K562 (cell line): ENCODE data around the gene MRPL11. TPM values are rescaled to one million over a fixed set of nuclear protein-coding genes. Genes with fewer than 3 reads are reported as not detected.

Experiments
- BCLAF1 ChIP-seq, 2 experiments: fragments of 450-650 bp in 1 of 2; IDR thresholded peaks; 2 replicates each; pipeline ENCODE4 v1.6.1; 2011 to 2017; ENCODE audit warnings: low read depth in 2 of 2, antibody characterized with exemption in 1 of 2, borderline replicate concordance in 1 of 2, low read length in 1 of 2, mild to moderate bottlenecking in 1 of 2, mixed read lengths in 1 of 2; ENCODE audit not compliant: control insufficient read depth in 1 of 2
- CTCFL ChIP-seq: IDR thresholded peaks from 2 replicates; pipeline ENCODE4 v1.6.1; 2011; ENCODE audit warnings: borderline replicate concordance, low read depth, mild to moderate bottlenecking, moderate library complexity, low read length; ENCODE audit not compliant: insufficient read depth, poor library complexity, severe bottlenecking
- E2F6 ChIP-seq, 2 experiments: IDR thresholded peaks; 2 replicates each; pipeline ENCODE4 v1.6.1; 2011; ENCODE audit warnings: borderline replicate concordance in 1 of 2, control low read depth in 1 of 2, low read depth in 1 of 2, low read length in 1 of 2, mild to moderate bottlenecking in 1 of 2, mixed read lengths in 1 of 2, moderate library complexity in 1 of 2; ENCODE audit not compliant: insufficient read depth in 1 of 2, insufficient read length in 1 of 2, poor library complexity in 1 of 2, severe bottlenecking in 1 of 2; ENCODE audit errors: extremely low read depth in 1 of 2
- KLF1 ChIP-seq: fragments of 450-650 bp; IDR thresholded peaks from 2 replicates; pipeline ENCODE4 v1.6.1; 2016; ENCODE audit warnings: missing genetic modification characterization, missing compliant biosample characterization
- PBX2 ChIP-seq, 2 experiments: IDR thresholded peaks in 1 of 2; conservative IDR thresholded peaks in 1 of 2; 2 replicates each; pipeline ENCODE4 v1.6.1; 2016; ENCODE audit warnings: low read depth in 2 of 2, mild to moderate bottlenecking in 1 of 2, missing compliant biosample characterization in 1 of 2, missing genetic modification characterization in 1 of 2, moderate library complexity in 1 of 2
- SNRNP70 ChIP-seq: fragments of 200-400 bp; formaldehyde crosslinking; optimal IDR thresholded peaks from 2 replicates; pipeline ENCODE3; 2017; ENCODE audit warnings: low read depth, low read length
- ZNF165 ChIP-seq: fragments of 250-450 bp; sonication (Bioruptor Pico); IDR thresholded peaks from 2 replicates; pipeline ENCODE4 v1.4.0; 2020; ENCODE audit warnings: borderline replicate concordance
- ZNF639 ChIP-seq, 2 experiments: fragments of 200-800 bp in 1 of 2; sonication (Bioruptor generic) in 1 of 2; sonication (generic) in 1 of 2; formaldehyde crosslinking in 1 of 2; IDR thresholded peaks in 1 of 2; conservative IDR thresholded peaks in 1 of 2; 2 replicates each; pipeline versions ENCODE4 v1.5.0 to v1.6.1; 2016 to 2020; ENCODE audit warnings: missing compliant biosample characterization in 1 of 2, missing genetic modification characterization in 1 of 2, missing genetic modification reagents in 1 of 2
- polyA plus RNA-seq, 8 experiments: library from polyadenylated mRNA; depleted of rRNA in 4 of 8; stranded (reverse) in 5 of 8; unstranded in 3 of 8; fragments of >200 nt; fragmentation: Nextera tagmentation in 2 of 8; fragmentation: Illumina TruSeq in 1 of 8; extraction: Ambion mirVana in 2 of 8; extraction: Trizol in 1 of 8; gene quantifications; 2 replicates each; pipeline versions ENCODE4 v1.2.1 to v1.2.3, GENCODE V29; 2011 to 2014; ENCODE audit warnings: inconsistent platforms in 1 of 8, missing spikeins in 1 of 8
- total RNA-seq, 7 experiments: library from RNA; depleted of rRNA in 6 of 7; stranded (reverse); fragments of >200 nt in 6 of 7; fragmentation: Illumina TruSeq in 2 of 7; extraction: Trizol in 2 of 7; gene quantifications; 2 replicates each; pipeline versions ENCODE4 v1.2.1 to v1.2.3, GENCODE V29; 2011 to 2021; ENCODE audit warnings: low replicate concordance in 1 of 7

Gene MRPL11
- total and polyA plus RNA-seq, 9 of the 15 experiments (the other 6 are each of a cell fraction or from before 2014, with no cell fraction given) = 33.0 to 173 (median 91.9) TPM

GRCh38 chr11:66438504-66439466 is at the start of gene MRPL11 (continued):
- TF ChIP-seq E2F6 (IDR thresholded peaks at IDR 0.05; ENCODE audit: borderline replicate concordance in 1 of 2, extremely low read depth in 1 of 2, insufficient read depth in 1 of 2, insufficient read length in 1 of 2, low read depth in 1 of 2, low read length in 1 of 2, poor library complexity in 1 of 2, severe bottlenecking in 1 of 2) = peak; percentile 12 to 21
- TF ChIP-seq ZNF165 = 0 out of 2 replicates have a peak, but pooled peaks have one; percentile 53
- TF ChIP-seq ZNF639 (CRISPR knock-in tag; conservative IDR thresholded peaks at IDR 0.05 in 1 of 2, IDR thresholded peaks at IDR 0.05 in 1 of 2) = no peak
- no peak for TF ChIP-seq SNRNP70
- peak; percentile 80 for TF ChIP-seq CTCFL
- TF ChIP-seq KLF1 (tag) = no peak
- 0 out of 4 replicates have a peak, but pooled peaks of 1 of the 2 experiments have one; percentile 64 for TF ChIP-seq BCLAF1 (IDR thresholded peaks at IDR 0.05; ENCODE audit: borderline replicate concordance in 1 of 2, control insufficient read depth in 1 of 2, low read depth in 2 of 2, low read length in 1 of 2)
- no peak for TF ChIP-seq PBX2 (CRISPR knock-in tag; IDR thresholded peaks at IDR 0.05; ENCODE audit: low read depth)
- TF ChIP-seq PBX2 (tag; conservative IDR thresholded peaks at IDR 0.05; ENCODE audit: low read depth) = no peak
